Measurements from ENCODE around the gene NKAIN2.

DNA sequence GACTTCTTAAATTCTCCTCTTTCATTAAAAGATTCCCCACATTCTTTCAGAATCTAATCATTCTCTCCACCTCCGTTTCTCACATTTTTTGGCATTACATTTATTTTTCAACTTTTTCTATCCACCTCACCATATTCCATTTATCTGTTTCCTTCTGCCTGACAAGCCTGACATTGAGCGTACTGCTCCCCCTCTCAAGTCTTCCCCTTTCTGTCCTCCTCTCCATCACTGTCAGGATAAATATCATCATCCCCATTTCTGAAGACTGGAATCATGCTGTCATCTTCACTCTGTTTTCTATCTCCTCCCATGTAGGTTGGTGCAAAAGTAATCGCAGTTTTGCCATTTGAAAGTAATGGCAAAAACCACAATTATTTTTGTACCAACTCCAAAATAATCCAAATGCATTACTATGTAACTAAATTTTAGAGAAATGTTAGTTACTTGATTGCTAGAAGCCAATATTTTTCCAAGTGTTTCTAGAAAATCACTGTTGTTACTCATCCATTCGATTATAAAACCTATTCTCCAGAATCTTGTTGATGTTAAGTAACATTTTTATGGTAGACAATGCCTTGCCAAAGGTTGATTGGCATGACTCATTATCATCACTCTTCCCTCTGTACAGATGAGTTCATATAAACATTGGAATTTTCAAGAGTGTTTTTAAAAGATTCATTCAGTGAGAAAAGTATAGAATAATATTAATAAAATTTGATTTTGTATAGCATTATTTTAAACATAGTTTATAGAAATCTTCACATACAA, 866.2 kb downstream of the NKAIN2 start:
- TF ChIP-seq, protein P1, sequence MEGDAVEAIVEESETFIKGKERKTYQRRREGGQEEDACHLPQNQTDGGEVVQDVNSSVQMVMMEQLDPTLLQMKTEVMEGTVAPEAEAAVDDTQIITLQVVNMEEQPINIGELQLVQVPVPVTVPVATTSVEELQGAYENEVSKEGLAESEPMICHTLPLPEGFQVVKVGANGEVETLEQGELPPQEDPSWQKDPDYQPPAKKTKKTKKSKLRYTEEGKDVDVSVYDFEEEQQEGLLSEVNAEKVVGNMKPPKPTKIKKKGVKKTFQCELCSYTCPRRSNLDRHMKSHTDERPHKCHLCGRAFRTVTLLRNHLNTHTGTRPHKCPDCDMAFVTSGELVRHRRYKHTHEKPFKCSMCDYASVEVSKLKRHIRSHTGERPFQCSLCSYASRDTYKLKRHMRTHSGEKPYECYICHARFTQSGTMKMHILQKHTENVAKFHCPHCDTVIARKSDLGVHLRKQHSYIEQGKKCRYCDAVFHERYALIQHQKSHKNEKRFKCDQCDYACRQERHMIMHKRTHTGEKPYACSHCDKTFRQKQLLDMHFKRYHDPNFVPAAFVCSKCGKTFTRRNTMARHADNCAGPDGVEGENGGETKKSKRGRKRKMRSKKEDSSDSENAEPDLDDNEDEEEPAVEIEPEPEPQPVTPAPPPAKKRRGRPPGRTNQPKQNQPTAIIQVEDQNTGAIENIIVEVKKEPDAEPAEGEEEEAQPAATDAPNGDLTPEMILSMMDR (IDR thresholded peaks at IDR 0.05 in 2 of 3, conservative IDR thresholded peaks at IDR 0.05 in 1 of 3; ENCODE audit: insufficient read depth in 2 of 3, low read depth in 1 of 3, low read length in 3 of 3), result no peak
- TF ChIP-seq SIN3B (IDR thresholded peaks at IDR 0.05; ENCODE audit: low read depth), result no peak
- no peak for TF ChIP-seq ZNF445 (CRISPR knock-in tag; IDR thresholded peaks at IDR 0.05; ENCODE audit: low read depth)
- TF ChIP-seq ZFX (CRISPR knock-in tag; IDR thresholded peaks at IDR 0.05), result no peak
- TF ChIP-seq NR2C2 (CRISPR knock-in tag; IDR thresholded peaks at IDR 0.05), result no peak
- TF ChIP-seq NR2C2 (tag; IDR thresholded peaks at IDR 0.05), result no peak
- TF ChIP-seq MTA3 (IDR thresholded peaks at IDR 0.05; ENCODE audit: borderline replicate concordance), result no peak
